Gastrocnemius medialis (tissue), 4 donors: ENCODE measurements around the gene NRG3.

Source experiments
- CTCF ChIP-seq, 5 experiments: fragments of 450-650 bp in 3 of 5; fragments of 200-600 bp in 2 of 5; sonication (generic) in 2 of 5; IDR thresholded peaks in 4 of 5; conservative IDR thresholded peaks in 1 of 5; 1 replicate in 4 of 5; 2 replicates in 1 of 5; pipeline ENCODE4 v1.5.1; 2016 to 2019; ENCODE audit warnings: antibody characterized with exemption in 5 of 5, mild to moderate bottlenecking in 3 of 5, moderate library complexity in 3 of 5
- POLR2A ChIP-seq, 2 donors: fragments of 450-650 bp; IDR thresholded peaks; one replicate each; pipeline ENCODE4 v1.6.1; 2017; ENCODE audit warnings: antibody characterized with exemption in 2 of 2, mild to moderate bottlenecking in 2 of 2, moderate library complexity in 2 of 2

GRCh38 chr10:82210331-82210730, 335.3 kb downstream of the NRG3 start:
- TF ChIP-seq CTCF (IDR thresholded peaks at IDR 0.05 in 4 of 5, conservative IDR thresholded peaks at IDR 0.05 in 1 of 5): no peak
- no peak for TF ChIP-seq POLR2A (IDR thresholded peaks at IDR 0.05)
